GM20000 (cell line): ENCODE measurements around the gene TCP11.

Source experiments
- DNase-seq: peaks from one replicate; pipeline ENCODE4 v3.0.0; 2012; ENCODE audit warnings: low spot score
- TF ChIP-seq, protein P1 (sequence below): IDR thresholded peaks from 2 replicates; pipeline ENCODE4 v1.5.1; 2012; ENCODE audit warnings: mild to moderate bottlenecking, control low read depth; ENCODE audit errors: extremely low read depth, missing control alignments

Gene TCP11

DNA sequence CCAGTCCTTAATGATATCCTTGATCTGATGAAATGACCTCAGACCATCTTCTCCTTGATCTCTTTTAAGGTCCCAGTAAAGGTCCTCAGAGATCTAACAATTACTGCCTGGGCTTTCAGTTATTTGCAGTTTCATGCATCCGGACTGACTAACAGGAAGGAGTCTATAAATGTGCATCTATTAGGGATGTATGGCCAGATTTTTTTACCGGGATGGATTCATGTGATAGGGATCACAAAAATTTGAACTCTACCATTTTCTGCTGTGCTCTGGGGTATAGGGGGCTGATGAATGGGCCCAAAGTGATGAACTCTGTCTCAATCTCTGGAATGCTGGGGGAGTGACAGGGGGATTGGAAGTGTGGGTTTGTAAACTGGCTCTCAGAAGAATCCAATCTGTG, 36.5 kb upstream of the TCP11 start:
- TF ChIP-seq, protein P1, sequence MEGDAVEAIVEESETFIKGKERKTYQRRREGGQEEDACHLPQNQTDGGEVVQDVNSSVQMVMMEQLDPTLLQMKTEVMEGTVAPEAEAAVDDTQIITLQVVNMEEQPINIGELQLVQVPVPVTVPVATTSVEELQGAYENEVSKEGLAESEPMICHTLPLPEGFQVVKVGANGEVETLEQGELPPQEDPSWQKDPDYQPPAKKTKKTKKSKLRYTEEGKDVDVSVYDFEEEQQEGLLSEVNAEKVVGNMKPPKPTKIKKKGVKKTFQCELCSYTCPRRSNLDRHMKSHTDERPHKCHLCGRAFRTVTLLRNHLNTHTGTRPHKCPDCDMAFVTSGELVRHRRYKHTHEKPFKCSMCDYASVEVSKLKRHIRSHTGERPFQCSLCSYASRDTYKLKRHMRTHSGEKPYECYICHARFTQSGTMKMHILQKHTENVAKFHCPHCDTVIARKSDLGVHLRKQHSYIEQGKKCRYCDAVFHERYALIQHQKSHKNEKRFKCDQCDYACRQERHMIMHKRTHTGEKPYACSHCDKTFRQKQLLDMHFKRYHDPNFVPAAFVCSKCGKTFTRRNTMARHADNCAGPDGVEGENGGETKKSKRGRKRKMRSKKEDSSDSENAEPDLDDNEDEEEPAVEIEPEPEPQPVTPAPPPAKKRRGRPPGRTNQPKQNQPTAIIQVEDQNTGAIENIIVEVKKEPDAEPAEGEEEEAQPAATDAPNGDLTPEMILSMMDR = no peak
- DNase-seq = no peak

DNA sequence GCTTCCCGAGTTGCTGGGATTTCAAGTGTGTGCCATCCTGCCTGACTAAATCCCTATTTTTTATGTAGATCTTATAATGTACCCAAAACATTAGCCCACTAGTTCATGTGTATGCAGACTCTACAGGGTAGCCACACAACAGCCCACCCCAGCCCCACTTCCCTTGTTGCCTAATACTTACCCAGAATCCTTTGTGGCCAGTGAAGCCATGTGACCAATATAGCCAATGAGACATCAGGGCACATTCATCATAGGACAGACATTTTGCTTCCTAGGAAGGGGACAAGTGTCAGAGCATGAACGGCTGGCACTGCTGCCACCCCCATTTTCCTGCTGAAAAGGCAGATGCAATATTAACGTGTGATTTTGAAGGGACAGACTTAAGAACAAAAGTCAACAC, 36.0 kb upstream of the TCP11 start:
- TF ChIP-seq, protein P1 = no peak
- DNase-seq = no peak

DNA sequence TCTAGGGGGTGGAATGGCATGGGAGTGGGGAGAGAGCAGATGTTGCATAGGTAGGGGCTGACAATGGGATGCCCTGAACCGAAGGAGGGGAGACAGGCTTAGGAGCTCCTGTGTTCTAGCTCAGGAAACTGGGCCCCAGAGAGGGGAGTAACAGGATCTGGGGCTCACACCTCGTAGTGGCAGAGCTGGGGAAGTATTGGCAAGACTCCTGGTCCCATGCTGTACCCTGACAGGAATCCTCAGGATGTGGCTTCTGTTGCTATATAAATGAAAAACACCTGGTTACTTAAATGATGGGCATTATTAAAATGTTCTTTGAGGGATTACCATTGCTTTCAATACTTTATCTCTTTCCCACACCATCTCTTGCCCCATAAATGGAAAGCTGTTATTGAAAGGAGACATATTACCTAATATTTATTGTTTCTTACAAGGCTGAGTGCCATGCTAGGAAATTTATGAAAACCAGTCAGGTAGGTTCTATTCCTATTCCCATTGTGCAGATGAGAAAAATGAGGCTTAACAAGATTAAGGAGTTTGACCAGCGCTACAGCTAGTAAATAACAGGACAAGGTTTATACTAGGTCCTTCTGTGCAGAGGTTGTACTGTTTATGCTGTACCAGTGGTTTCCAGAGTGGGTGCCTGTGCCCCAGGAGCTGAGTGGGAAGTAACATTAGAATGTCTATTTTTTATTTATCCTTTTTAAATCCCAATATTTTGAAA, 35.3 kb upstream of the TCP11 start:
- TF ChIP-seq, protein P1 = no peak
- DNase-seq = no peak

DNA sequence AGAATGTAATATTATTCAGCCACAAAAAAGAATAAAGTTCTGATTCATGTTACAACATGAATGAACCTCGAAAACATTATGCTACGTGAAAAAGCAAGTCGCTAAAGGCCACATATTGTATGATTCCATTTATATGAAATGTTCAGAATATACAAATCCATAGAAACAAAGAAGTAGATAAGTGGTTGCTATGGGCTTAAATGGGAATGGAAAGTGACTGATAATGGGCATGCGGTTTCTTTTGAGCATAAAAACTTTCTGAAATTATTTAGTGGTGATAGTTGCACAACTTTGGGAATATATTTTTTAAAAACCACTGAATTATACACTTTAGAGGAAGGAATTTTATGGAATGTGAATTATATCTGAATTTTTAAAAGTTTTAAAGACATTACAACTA, 33.4 kb upstream of the TCP11 start:
- TF ChIP-seq, protein P1 = no peak
- DNase-seq = no peak

DNA sequence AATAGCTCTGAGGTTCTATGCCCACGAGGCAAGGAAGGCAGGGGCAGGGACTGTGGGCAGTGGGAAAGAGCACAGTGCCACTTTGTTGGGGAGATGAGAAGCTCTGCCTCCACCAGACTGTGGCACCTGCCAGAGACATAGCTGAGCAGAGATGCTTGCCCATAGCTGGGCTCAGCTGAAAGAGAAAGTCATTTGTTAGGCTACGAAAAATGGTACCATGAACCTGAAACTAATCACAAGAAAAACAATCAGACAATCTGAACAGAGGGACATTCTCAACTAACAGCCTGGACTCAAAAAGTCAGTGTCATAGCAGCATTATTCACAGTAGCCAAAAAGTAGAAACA, 32.9 kb upstream of the TCP11 start:
- TF ChIP-seq, protein P1 = no peak
- no peak for DNase-seq

DNA sequence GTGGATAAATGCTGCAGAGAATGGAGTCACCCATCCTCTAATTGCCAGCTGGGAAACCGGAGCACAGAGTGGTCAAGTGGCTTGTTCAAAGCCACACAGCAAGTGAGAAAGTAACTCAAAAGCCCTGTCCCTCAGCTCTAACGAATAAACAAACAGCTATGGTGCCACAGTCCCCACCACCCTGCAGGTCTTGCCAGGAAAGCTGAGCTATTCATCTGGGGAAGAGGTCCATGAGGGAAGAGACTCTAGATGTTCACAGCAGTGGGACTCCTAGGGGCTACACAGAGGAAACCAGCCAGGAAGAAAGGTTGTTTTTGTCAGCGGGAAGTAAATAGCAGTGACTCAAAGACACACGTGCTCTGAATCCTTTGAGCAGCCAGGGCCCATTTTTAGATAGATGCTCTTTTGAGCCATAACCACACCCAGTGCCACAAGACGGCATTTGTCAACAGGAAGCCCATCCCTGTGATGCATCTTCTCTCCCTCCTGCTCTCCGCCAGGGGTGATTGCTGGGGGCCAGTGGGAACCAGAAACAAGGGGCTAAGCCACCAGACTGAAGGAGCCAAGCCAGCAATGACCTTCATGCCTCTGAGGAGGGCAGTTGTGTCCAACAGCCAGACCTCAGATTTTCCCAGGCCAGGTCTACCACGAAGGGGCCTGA, 32.4 kb upstream of the TCP11 start:
- DNase-seq = no peak
- TF ChIP-seq, protein P1 = no peak

DNA sequence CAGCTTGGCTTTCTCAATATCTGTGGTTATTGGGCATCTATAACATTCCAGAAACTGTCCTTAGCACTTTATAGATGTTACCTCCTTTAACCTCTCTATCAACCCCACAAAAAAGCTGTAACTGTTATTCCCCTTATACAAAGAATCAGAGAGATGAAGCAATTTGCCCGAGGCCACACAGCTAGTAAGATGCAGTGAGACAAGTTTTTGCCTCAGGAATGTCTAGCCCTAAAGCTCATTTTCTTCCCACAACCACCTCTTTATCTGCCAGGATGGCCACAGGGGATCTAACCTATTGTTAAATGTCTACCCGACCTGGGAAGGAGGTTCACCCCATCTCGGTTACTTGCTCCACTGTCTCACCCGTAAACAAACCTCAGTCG, 31.9 kb upstream of the TCP11 start:
- TF ChIP-seq, protein P1 = no peak
- DNase-seq = no peak
